ENCODE data around the gene MRPL22.
"Not testable (repeated sequence)": the region's sequence is repeated elsewhere in the genome, so short reads cannot be mapped to it uniquely, and the experiment has no call there.

Gene MRPL22

DNA sequence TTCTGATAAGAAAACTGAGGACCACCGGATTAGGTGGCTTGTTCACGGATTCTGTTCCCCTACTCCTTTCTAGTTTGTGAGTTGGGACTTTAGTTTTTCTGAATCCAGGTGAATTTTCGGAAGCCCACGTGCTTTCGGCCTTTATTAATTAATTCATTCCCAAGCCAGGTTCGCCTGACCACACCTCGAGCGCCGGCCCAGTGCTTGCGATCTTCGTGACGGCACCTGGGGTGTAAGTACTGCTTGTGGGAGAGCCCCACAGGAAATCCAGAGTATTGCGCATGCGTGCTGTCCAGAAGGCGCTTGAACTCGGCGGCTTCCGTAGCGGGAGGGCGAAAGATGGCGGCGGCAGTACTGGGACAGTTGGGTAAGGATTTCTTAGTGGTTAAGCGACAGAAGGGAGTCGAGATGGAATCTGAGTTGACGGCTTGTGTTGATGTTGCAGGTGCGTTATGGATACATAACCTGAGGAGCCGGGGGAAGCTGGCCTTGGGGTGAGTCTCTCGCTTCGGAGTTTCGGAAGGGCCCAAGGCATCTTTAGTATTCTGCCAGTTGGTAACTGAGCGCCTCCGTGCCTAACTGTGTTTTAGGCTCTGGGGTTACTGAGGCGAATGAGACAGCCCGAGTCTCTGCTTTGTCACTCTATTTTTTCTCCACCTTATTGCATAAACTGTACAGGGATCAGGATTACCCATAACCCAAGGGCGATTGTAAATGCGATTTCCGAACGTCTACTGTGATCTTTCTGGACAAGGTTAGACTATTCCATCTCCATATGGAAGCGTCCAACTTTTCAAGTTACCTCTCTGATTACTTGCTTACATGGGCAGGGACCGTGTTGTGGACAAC lies at the start of gene MRPL22:
Gene MRPL22, plus strand, starts transcription at position 302 of the 849 bp plus-strand sequence. Its CDS starts 38 bp downstream, at position 340.
- peak; percentile 97 for DNase-seq

DNA sequence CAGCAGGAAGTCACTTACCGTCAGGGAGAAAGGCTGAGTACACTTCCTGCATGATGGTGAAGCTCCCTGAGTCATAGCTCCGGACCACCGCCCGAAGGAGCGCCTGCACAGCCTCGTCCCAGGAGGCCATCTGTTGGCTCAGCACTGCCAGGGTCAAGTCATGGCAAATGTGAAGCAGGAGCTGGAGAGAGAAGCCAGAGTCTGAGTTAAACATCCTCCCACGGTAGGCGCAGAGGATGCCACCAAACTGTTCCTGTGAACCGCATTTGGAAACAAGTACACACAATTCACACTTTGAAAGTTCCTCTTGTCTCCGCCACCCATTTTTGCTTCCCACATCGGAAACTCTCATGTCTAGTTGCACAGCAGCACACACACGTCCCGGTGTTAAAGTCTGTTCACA lies 48.5 kb upstream of the MRPL22 start:
- no peak for DNase-seq

DNA sequence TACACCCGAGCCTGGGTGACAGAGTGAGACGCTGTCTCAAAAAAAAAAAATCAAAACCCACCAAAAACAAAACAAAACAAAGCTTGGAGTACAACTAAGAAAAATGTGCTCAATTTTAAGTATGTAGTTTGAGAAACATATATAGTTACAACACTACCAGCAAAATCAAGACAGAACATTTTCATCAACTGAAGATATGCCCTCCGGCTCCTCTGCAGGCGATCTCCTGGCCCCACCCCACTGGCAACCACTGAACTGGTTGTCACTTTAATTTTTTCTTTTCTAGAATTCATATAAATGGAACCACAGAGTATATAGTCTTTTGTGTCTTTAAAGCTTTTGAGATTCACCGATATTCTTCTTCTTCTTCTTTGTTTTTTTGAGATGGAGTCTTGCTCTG lies 47.5 kb upstream of the MRPL22 start:
- no peak for DNase-seq

DNA sequence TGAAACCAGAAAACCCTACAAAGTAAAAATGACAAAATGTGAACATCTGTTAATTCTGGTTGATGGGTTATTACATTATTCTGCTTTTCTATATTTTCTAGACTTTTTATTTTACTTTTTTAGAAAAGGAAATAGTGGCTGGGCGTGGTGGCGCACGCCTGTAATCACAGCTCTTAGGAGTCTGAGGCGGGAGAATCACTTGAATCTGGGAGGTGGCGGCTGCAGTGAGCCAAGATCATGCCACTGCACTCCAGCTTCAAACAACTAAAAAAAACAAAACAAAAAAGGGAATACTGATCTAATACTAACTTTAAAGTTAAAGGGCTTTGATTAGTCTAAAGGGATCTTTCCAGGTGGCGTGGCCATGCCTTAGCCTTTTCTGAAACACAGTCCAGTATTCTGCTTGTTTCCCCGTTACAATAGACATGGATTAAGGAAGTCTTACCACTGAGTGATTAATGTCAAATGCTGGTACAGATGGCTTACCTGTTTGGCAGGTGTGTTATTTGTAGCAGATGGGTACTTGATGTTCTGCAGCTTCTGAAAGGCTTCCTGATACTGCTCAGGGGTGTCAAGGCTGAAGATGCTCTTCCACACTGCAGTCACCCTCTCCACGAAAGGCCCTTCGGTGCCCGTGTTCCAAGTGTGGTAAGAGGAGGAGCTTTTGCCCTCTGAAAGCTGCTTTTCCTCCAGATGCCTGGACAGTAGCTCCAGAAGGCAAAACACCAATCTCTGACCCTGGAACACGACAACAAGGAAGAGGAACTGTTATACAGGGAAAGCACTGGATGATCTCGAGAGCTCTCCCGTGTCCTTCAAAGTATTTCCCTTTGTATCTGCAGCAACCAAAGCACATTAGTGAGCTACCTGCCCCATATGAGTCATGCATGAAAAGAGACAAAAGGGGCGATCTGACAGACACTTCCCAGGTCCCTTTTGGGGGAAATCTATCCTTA lies 45.0 kb upstream of the MRPL22 start:
- DNase-seq, result no peak

DNA sequence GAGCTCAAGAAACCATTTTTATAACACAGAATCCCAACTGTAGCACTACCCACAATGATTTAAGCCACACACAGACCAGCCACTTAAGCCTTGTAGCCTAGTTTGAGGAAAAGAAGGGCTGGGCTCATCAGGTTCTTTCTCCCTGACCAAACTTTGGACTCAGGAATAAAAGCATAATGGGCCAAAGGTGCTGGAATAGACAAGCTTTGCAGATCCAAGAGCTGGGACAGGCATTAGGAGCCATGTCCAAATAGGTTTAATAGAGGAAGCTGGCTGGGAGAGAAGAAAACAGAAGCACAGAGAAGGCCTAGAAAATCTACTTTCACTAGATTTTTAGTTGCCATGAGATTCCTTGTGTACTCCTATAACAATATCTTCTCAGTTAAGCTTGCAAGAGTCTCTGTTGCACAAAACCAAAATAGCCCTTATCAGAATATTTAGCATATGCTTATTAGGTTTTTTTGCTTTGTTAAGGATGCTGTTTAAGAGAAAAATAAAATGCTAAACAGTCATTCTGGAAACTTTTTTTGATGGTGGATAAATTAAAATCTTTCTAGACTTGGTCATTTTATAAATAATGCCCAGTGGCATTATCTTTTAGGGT lies 44.2 kb upstream of the MRPL22 start:
- no peak for DNase-seq

DNA sequence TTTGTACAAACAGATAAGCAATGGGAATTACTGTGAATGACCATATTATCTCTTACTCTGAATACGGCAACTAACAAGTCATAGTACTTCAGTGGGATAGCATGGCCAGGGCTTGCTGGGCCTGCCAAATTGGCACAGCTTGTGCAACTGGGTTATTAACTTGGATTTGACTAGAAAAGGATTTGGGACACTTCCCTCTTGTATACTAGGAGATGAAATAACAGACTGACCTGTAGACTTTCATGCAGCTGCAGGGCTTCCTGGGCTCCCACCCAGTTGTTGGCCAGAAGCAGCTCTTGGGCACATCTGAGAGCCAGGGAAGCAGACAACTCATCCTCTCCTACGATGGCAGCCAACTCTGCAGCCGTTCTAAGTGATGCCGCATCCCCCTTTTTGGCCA lies 42.7 kb upstream of the MRPL22 start:
- no peak for DNase-seq

DNA sequence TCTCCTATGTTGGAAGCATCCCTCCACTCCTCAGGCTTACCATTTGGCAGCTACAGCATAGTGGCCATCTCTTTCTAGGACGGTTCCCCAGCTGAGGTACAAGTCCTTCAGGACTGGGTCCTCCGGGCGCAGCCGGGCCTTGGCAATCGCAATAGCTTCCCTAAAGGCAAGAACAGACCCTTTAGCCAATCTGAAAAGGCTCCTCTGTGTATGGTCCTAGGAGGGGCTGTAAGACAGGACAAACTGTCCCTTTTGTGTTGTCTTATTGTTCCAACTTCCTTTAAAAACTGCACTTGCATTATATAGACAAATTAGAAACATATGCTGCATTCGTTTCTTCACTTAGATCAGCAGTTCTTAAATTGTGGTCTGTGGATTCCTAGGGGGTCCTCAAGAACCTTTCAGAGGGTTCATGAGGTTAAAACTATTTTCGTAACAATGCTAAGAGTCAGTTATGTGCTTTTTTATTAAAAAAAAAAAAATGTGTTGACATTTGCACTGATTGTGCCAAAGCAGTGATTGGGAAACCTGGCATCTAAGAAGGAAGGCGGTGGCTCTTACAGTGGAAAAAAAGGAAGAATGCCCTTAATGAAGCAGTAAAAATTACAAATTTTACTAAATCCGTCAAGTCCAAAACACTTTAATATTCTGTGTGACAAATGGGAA lies 41.6 kb upstream of the MRPL22 start:
- DNase-seq, result no peak

DNA sequence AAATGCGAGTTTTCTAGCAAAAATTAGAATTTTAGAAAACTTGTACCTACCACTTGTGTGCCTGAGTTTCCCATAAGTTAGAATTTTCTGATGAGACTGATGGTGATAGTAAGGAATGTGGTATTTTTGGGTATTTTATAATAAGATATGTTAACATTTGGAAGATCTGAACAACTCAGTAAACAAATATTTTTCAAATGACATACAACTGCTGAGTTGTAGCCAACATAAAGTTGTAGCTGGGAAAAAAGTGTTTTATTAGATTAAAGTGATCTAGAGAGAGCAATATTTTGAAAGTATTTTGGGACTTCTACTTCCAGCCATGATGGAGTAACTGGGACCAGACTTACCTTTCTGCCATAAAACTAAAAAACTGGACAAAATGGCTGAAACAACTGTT lies 40.8 kb upstream of the MRPL22 start:
- no peak for DNase-seq

DNA sequence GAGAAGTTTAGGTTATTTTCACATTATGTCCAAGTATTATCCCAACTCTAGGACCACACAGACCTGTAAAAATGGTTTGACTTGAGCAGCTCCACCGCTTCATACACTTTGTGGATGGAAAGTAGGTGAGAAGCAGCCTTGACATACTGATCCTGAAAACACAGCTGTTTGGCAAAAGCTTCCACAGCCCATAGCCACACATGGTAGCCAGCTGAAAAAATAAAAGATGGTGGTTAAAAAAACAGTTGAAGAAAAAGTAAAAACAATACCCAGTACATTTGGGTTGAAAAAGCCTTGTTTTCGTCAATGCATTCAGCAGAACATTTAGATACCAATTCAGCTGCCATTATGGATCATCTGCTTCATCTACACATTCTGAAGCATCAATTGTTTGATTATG lies 39.6 kb upstream of the MRPL22 start:
- DNase-seq, result no peak

DNA sequence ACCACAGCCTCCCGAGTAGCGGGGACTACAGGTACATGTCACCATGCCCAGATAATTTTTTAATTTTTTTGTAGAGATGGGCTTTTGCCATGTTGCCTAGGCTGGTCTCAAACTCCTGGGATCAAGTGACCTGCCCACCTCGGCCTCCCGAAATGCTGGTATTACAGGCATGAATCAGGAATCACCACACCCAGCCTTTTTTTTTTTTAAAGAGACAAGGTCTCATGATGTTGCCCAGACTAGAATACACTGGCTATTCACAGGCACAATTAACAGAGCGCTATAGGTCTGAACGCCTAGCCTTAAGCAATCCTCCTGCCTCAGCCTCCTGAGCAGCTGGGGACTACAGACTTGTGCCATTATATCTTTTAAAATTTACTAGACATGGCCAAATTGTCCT lies 39.0 kb upstream of the MRPL22 start:
- no peak for DNase-seq

DNA sequence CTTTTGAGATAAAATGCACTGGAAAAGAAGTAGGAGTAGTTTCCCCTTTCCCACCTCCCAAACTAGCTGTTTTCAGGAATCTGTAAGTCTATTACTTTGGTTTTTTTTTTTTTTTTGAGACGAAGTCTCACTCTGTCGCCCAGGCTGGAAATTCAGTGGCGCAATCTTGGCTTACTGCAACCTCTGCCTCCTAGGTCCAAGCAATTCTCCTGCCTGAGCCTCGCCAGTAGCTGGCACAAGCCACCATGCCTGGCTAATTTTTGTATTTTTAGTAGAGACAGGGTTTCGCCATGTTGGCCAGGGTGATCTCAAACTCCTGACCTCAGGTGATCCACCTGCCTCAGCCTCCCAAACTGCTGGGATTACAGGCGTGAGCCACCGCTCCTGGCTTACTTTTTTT lies 35.3 kb upstream of the MRPL22 start:
- DNase-seq, result not testable (repeated sequence)

DNA sequence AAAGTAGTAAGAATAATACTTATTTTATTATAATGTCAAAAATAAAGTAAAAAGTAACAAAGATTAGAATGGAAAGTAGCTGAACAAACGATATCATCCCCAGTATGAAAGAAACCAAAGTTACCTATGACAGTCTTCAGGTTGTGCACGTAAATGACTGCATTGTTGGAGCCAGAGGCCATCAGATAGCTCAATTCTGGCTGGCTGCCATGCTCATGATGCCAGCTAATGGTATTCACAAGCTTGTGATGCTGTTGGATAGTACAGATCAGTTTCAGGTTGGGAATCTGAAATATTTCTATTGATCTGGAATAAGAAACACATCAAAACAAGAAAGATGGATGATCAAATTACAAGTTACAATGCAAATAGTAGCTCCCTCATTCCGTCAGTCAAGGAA lies 24.0 kb upstream of the MRPL22 start:
- no peak for DNase-seq

DNA sequence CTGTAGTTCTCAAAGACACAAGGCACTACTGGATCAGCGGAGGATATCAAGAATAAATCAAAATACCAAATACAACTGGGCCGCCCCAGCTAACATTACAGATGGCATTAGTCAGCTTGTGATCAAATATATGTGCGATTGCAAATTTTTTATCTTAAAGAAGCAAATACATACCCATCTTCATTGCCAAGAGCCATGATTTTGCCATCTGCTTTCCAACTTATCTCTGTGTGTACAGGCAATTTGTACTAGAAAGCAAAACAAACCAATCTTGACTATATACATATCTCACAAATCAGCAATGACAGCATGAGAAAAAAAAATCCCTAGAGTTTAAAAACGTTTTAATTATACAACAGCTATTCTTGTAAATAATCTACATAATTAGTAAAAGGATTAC lies 23.1 kb upstream of the MRPL22 start:
- DNase-seq, result no peak

DNA sequence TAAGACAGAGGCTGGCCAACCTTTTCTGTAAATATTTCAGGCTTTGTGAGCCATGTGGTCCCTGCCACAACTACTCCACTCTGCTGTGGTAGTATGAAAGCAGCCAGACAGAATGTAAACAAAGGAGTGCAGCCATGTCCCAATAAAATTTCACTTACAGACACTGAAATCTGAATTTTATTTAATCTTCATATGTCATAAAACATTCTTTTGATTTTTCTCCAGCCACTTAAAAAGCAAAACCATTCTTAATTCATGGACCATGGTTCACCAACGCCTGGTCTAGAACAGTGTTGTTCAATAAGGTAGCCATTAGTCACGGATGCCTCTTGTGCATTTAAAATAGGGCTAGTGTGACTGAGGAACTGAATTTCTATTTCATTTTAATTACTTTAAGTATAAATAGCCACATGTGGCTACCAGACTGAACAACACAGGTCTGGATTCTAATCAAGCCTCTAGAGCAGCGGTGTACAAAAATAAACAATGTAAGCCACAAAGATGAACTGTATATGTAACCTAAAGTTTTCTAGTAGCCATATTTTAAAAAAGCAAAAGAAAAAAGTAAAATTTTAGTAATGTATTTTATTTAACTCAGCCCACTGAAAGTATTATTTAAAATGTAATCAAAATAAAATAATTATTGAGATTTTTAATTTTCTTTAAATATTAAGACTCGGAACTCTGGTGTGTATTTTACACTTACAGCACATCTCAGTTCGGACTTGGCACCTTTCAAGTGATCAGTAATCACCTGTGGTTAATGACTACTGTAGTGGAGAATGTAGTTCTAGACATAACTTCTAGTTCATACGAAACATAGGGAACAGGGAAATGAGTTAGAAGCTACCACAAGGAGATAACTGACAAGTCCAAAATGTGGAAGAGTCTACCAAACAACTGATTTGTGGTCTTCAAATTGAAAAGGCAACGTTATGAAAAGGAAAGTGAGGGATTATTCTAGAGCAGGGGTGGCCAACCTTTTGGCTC lies 17.1 kb upstream of the MRPL22 start:
- no peak for DNase-seq

DNA sequence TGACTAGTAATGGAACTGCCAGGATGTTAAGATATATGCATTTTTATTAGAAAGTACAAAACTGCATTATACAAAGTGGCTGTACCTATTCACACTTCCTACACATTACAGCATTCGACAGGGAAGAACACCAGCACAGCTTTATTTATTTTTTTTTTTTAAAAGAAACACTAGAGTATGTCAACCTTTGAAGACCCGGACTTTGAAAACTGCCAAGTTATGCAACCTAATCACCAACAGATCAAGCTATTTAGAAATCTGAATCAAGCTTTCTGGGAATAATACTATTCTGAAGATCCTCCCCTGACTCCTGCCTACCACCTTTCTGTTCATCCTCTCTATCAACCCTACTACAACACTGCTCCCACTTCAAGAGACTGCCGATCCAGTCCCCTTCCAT lies 7.3 kb upstream of the MRPL22 start:
- DNase-seq, result no peak

DNA sequence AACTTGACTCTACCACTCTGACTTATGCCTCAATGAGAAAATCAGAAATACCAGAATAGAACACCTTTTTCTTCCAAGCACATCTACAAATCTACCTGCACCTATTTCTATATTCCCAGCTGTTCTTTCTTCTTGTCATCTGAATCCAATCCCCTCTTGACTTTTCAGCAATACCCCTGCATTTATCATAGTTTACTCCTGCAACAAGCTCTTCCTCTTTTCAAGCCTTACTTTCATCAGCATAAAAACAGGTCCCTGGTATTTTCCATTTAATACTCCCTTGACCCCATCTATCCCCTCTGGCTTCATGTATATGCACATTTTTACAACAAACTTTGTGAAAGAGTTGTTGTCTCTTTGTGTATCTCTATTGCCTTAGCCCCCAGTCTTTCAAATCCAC lies 6.0 kb upstream of the MRPL22 start:
- no peak for DNase-seq

DNA sequence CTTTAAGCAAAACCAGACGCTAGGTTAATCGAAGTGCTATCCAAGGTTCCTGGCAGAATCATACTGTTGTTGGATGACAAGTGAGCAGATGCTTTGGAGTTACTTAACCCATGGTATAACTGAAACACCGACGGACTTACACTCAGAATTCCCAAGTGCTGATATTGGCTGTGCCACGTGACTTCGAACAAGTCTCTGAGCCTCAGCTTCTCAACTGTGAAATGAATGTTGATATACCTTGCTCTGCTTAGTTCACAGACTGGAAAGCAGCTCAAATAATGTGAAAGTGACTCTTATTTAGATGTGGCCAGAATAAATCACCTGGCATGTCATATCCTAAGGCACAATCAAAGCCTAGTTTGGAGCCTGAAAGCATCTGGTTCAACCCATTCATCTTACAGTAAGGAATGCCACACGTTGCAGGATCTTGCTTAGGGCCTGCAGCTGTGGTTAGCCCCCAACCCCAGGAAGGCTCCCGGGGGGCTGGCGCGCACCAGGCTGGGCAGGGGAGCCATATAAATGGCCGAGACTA lies 3.6 kb upstream of the MRPL22 start:
- no peak for DNase-seq

DNA sequence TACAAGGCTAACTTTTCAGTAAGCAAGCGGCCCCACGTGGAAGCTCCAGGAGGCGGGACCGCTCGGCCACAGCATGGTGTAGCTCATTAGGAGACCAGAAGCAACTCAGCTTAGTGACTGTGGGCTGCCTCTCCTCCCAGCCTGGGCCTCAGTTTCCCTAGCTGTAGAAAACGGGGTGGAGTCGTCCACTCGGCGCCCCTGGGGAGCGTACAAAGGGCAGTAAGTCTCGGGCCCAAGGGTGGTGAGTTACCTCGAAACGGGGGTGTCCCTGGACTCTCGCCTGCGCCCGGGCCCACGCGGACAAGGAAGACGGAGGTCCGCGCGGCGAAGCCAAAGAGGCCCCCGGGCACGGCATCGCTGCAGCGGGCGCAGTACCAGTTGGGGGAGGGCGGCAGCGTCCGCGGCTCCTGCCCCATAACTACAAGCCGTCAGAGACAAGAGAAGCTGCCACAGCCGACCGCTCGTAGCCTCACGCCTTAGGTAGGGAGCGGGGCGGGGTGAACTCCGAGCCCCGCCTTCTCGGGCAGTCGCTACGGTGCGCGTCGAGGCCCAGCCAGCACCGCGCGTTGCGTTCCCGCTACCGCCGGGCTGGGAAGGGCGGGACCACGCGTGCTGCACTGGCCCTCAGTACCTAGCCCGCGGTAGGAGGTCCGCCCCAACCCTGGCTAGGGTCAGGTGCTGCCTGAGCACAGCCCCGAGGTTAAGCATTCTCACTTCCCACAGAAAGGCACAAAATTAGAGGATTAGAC lies 3.0 kb upstream of the MRPL22 start, which contains the start of gene GEMIN5:
Gene GEMIN5, minus strand, starts transcription at position 494 of the 749 bp plus-strand sequence. Its CDS starts 78 bp downstream, at position 416.
- peak; percentile 86 for DNase-seq

DNA sequence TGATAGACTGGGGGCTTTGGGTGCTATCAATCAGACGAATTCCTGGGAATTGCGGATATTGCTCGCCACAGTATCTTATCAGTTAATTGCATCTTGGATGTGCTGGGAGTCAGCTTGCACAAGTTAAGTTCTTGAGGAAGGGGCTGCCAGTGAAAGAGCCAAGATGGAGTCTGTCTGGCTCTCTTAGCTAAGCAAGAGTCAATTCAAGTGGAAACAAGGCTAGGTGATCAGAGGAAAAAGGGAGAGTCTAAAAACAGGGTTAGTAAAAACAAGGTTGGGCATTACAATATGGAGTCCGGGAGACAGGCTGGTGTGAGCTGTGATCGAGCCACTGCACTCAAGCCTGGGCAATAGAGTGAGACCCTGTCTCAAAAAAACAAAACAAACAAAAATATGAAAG lies 1.5 kb upstream of the MRPL22 start:
- DNase-seq, result not testable (repeated sequence)

DNA sequence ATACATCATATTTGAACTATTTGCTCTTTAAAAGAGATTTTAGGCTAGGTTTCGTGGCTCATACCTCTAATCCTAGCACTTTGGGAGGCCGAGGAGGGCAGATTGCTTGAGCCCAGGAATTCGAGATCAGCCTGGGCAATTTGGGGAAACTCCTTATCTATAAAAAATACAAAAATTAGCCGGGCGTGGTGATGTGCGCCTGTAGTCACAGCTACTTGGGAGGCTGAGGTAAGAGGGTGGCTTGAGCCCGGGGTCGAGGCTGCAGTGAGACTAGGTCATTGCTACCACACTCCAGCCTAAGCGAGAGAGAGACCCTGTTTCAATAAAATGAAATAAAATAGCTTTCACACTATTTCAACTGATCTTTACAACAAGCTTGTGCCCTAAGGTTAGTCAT lies 500 bp upstream of the MRPL22 start:
- DNase-seq, result no peak
